Fibroblast of lung (primary cell): ENCODE results near the gene QPCTL.

Source experiments
- CTCF ChIP-seq, 2 donors: IDR thresholded peaks in 1 of 2; conservative IDR thresholded peaks in 1 of 2; 1 replicate in 1 of 2; 2 replicates in 1 of 2; pipeline ENCODE4 v1.5.1; 2011 to 2012; ENCODE audit warnings: low read length in 2 of 2, control low read depth in 1 of 2, inconsistent platforms in 1 of 2, low read depth in 1 of 2, mild to moderate bottlenecking in 1 of 2
- EZH2 ChIP-seq: IDR thresholded peaks from 2 replicates; pipeline ENCODE4 v1.5.1; 2012; ENCODE audit warnings: low read length, control low read depth, mild to moderate bottlenecking; ENCODE audit errors: missing control alignments

GRCh38 chr19:45677351-45678230, 14.9 kb upstream of the QPCTL start:
- TF ChIP-seq CTCF (conservative IDR thresholded peaks at IDR 0.05 in 1 of 2, IDR thresholded peaks at IDR 0.05 in 1 of 2; ENCODE audit: low read depth in 1 of 2, low read length in 2 of 2) (no peak), EZH2 (no peak)
